Measurements from ENCODE around the gene SPATA31D1.

Gene SPATA31D1

DNA sequence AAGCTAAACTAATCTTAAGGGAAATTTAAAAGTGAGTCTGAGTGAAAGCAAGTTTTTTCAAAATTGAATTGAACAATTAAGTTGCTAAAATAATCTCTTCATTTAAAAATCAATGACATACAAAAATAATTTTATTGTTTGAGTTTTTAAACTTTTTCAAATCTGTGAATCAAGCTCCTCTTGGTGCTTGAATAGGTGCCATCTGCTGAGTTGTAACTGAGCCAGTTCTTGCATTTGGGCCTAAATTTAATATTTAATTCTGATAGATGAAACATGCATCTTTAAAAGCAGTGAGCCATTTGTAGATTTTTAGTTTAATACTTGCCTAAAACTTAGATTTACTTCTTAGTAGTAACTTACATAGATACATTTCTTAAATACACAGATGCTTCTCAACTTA, 31.8 kb downstream of the SPATA31D1 start:
- no peak for DNase-seq (ENCODE audit: low read depth, low spot score)
- no peak overlapping the region for H3K27ac ChIP-seq

GRCh38 chr9:82021198-82021597, 32.6 kb downstream of the SPATA31D1 start:
- H3K27ac ChIP-seq = peak overlapping the region; percentile 64
- peak; percentile 97 for DNase-seq (ENCODE audit: low read depth, low spot score)

DNA sequence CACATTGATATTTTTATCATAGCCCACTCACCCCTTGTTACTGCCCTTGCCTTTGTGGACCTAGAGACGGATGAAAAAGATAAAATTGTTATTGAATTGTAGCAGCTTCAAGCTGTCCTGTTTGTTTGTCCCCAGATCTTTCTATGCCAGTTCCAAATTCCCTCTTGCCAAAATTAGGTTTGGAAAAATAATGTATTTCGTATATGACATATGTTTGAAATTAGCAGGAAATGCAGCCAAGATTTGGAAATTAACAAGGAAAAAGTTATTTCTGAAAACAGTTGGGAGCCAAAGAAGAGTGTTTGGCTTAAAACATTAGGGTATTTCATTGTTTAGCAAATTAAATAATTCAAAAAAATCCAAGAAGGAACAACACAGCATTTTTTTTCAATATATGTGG, 33.5 kb downstream of the SPATA31D1 start:
- no peak for DNase-seq (ENCODE audit: low read depth, low spot score)
- H3K27ac ChIP-seq = peak overlapping the region; percentile 64

DNA sequence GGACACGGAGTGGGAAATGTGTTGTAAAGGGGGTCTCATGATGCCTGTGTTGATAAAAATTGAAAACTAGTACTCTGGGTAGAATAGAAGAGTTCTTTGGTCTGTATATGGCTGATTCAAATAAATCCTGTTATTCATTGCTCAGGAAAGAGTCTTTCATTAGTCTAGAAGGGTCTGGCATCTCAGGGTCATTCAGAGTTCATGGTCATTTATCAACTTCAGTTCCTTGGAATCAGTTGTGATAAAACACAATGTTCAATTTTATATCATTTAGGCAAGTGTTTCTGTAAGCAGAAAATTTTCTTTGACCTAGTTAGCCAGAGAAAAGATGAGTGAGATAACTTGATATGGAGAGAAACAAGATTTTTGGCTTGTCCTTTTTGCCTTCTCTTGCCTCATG, 36.3 kb downstream of the SPATA31D1 start:
- DNase-seq (ENCODE audit: low read depth, low spot score) = no peak
- no peak overlapping the region for H3K27ac ChIP-seq

GRCh38 chr9:82031538-82032280, 43.1 kb downstream of the SPATA31D1 start:
- DNase-seq (ENCODE audit: low read depth, low spot score) = peak; percentile 37

GRCh38 chr9:82034956-82035731, 46.6 kb downstream of the SPATA31D1 start:
- no peak for DNase-seq (ENCODE audit: low read depth, low spot score)
- no peak overlapping the region for H3K27ac ChIP-seq

More at GRCh38 chr9:82031538-82032280, 43.1 kb downstream of the SPATA31D1 start:
- H3K27ac ChIP-seq = no peak overlapping the region

DNA sequence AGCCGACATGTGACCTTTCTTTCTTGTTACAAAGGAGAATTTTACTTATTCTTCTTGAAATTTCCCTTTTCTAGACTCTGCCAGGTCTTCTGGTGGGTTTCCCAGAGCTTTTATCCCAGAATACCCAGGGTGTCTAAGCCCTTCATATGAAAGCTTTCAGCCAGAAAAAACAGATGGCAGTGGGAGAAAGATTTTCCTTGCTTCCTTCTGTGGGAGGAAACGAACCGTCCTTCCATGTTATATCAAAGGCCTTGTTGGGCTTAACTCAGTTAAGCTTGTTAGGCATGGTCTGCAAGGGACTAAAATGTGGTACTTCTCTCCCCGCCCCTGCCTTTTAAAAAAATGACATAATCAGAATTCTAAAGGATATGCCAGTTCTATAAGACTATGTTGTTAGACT, 47.5 kb downstream of the SPATA31D1 start:
- H3K27ac ChIP-seq = no peak overlapping the region
- no peak for DNase-seq (ENCODE audit: low read depth, low spot score)

- DNase-seq (ENCODE audit: low read depth, low spot score) = no peak
- H3K27ac ChIP-seq = no peak overlapping the region
These were observed 48.6 kb downstream of the SPATA31D1 start for GRCh38 chr9:82037126-82037525.

GRCh38 chr9:82038897-82039296, 50.3 kb downstream of the SPATA31D1 start:
- no peak for DNase-seq (ENCODE audit: low read depth, low spot score)

More at GRCh38 chr9:82038897-82039296, 50.3 kb downstream of the SPATA31D1 start:
- no peak overlapping the region for H3K27ac ChIP-seq

Data from epithelial cell of prostate (primary cell).